GM19452 (cell line): ENCODE results near the gene PSMD2.
A peak's percentile ranks its signal among the peaks of the same experiment; 100 is the strongest.

Experiments
- ATAC-seq: cut with Tn5 transposase; IDR thresholded peaks from one replicate; pipeline ENCODE4 v1.9.1; 2021; ENCODE audit not compliant: unreplicated experiment

The PSMD2 gene

DNA sequence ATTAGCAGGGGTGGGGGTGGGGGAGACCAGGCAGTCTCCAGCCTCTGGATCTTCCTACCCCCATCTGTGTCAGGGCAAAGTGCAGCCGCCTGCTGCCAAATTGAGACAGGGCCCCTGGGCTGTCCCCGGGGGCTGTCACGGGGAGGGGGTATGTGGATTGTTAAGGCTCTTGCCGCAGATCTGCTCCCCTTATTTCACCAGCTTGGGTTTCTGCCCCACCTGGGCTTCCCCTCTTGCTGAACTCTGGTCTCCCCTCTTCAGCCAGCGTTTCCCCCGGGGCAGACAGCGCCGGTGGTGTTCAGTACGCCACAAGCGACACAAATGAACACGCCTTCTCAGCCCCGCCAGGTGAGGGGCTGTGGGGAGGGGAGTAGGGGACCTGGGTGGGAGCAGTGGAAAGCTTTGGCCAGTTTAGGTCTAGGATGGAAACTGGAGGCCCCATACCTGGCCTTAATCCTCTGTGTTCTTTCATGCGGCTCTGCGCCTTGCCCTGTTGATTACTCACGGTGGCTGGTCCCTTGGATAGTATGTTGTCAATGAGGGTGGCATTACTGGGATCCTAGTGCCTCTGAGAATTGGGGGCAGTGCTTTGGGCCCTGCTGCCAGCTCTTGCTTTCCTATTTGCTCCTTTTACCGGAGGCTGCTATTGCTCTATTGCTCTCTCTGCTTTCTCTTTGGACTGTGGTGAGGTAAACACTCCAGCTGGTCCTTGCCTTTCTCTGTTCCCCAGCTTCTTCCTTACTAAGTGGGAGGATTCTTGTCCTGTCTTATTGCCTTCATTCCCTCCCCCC, 17.0 kb downstream of the PSMD2 start:
- ATAC-seq: no peak

GRCh38 chr3:184316792-184317191, 17.8 kb downstream of the PSMD2 start:
- no peak for ATAC-seq

DNA sequence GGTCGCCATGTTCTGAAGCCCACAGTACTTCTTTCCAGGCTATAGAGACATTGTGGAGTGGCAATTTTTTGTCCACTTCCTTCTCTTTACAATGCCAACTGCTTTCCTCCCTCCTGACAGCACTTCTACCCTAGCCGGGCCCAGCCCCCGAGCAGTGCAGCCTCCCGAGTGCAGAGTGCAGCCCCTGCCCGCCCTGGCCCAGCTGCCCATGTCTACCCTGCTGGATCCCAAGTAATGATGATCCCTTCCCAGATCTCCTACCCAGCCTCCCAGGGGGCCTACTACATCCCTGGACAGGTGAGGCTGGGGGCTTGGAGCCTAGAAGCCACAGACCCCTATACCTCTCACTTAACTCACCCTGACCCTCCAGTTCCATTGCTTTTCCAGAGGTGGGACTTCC, 18.2 kb downstream of the PSMD2 start:
- ATAC-seq: no peak

DNA sequence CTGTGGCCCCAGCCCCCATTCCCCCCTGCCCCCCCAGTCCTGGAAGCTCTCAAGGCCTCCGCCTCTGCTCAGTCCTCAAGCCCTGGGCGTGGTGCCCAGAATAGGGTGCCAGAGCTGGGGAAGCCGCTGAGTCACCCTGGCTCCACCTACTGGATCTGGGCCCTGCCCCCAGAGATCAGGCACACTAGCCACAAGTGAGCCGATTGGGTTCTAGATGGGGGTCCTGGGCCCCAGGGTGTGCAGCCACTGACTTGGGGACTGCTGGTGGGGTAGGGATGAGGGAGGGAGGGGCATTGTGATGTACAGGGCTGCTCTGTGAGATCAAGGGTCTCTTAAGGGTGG, 21.0 kb downstream of the PSMD2 start:
- ATAC-seq: no peak

GRCh38 chr3:184321666-184322065, 22.6 kb downstream of the PSMD2 start:
- ATAC-seq: no peak

DNA sequence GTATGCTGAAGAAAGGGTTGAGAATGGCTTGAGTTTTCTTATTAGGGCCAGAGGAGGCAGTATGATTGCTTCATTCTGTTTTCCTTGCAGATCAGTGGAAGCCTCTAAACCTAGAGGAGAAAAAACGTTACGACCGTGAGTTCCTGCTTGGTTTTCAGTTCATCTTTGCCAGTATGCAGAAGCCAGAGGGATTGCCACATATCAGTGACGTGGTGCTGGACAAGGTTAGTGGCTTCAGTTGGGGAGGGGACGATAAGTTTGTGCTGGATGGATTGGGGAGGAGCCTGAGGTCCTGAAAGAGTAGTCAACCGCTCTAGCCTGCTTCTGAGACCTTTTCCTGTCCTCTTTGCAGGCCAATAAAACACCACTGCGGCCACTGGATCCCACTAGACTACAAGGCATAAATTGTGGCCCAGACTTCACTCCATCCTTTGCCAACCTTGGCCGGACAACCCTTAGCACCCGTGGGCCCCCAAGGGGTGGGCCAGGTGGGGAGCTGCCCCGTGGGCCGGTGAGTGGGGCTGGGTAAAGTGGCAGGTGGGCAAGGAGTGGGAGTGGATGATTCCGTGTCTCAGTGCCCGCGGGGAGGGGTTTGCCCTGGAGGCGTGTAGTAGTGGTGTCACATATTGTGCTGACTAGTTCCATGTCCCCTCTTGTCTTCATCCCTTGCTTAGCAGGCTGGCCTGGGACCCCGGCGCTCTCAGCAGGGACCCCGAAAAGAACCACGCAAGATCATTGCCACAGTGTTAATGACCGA, 23.9 kb downstream of the PSMD2 start:
- ATAC-seq: no peak

GRCh38 chr3:184323696-184324095, 24.7 kb downstream of the PSMD2 start:
- no peak for ATAC-seq

- no peak for ATAC-seq
Measured at GRCh38 chr3:184325269-184325668, 26.2 kb downstream of the PSMD2 start.

- ATAC-seq: no peak
Measured at GRCh38 chr3:184325715-184326369, 26.8 kb downstream of the PSMD2 start.

- no peak for ATAC-seq
Measured at GRCh38 chr3:184327171-184327570, 28.1 kb downstream of the PSMD2 start.

DNA sequence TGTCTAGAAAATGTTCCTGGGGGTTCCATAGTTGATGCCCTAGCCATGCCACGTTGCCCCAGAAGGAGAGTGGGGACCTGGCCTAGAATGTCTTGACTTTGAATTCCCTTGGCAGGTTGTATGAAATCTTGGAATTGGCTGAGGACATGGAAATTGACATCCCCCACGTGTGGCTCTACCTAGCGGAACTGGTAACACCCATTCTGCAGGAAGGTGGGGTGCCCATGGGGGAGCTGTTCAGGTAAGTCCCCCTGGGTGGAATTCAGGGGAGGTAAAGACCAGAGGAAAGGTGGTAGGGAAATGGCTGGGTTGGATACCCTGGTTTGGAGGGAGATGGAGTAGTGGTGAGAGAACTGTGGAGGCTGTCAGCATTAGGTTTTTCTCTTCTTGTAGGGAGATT, 29.5 kb downstream of the PSMD2 start:
- ATAC-seq: no peak

GRCh38 chr3:184332370-184333090, 33.5 kb downstream of the PSMD2 start:
- no peak for ATAC-seq

- ATAC-seq: no peak
Measured at GRCh38 chr3:184333190-184333589, 34.1 kb downstream of the PSMD2 start.

GRCh38 chr3:184333700-184334099, 34.7 kb downstream of the PSMD2 start:
- no peak for ATAC-seq

GRCh38 chr3:184334470-184335158, 35.6 kb downstream of the PSMD2 start:
- ATAC-seq: no peak

DNA sequence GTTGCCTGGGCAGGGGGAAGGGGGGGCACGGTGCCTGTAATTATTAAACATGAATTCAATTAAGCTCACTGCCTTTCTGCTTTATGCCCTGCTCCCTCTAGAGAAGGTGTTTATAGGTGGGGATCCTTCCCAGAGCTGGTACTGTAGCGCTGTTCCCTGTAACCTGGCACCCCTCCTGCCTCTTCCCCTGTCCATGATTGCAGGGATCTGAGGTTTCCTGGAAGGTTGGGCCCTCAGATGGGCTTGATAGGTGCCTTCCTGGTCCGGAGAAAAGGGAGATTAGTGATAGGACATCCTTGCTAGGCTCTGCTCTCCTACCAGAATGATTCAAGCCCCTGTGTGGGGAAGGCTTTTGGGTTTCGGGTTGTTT, 36.2 kb downstream of the PSMD2 start:
- ATAC-seq: no peak

GRCh38 chr3:184335661-184336546, 36.9 kb downstream of the PSMD2 start:
- peak; percentile 80 for ATAC-seq

- no peak for ATAC-seq
Measured at GRCh38 chr3:184336547-184337398, 37.7 kb downstream of the PSMD2 start.

DNA sequence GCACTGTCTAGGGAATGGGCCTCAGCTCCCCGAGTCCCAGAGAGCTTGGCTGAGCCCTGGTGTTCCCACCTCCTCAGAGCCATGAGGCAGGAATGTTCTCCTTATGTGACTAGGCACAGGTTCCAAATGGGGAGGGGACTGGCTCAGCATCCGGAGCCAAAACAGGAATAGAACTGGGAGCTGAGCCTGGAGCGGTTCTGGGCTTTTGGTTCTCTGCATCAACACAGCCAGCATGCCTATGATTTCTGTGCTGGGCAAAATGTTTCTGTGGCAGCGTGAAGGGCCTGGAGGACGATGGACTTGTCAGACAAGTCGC, 38.3 kb downstream of the PSMD2 start, which contains the start of gene FAM131A:
Gene FAM131A (plus strand): TSS at position 202 of the 316 bp plus-strand sequence. CDS start 31 bp downstream, at position 233.
- no peak for ATAC-seq
